Panc1 (cell line): ENCODE measurements around the gene ACSL6.

ENCODE experiments used
- CTCF ChIP-seq: fragments of 450-650 bp; IDR thresholded peaks from 2 replicates; pipeline ENCODE4 v1.5.1; 2017; ENCODE audit warnings: mild to moderate bottlenecking
- POLR2AphosphoS5 ChIP-seq: IDR thresholded peaks from 2 replicates; pipeline ENCODE4 v1.6.1; 2012; ENCODE audit warnings: mild to moderate bottlenecking, low read depth, low read length, moderate library complexity
- REST ChIP-seq, 2 experiments: IDR thresholded peaks; 2 replicates each; pipeline ENCODE4 v1.6.1; 2011 to 2012; ENCODE audit warnings: low read depth in 2 of 2, control low read depth in 1 of 2, low read length in 1 of 2, mild to moderate bottlenecking in 1 of 2, moderate library complexity in 1 of 2; ENCODE audit not compliant: insufficient read depth in 1 of 2

- TF ChIP-seq CTCF (no peak), REST (IDR thresholded peaks at IDR 0.05; ENCODE audit: insufficient read depth in 1 of 2, low read depth in 2 of 2, low read length in 1 of 2) (no peak), POLR2AphosphoS5 (no peak)
These were observed 13.7 kb downstream of the ACSL6 start for GRCh38 chr5:131997727-131998117.
